Measurements from ENCODE around the gene CTBP2.

DNA sequence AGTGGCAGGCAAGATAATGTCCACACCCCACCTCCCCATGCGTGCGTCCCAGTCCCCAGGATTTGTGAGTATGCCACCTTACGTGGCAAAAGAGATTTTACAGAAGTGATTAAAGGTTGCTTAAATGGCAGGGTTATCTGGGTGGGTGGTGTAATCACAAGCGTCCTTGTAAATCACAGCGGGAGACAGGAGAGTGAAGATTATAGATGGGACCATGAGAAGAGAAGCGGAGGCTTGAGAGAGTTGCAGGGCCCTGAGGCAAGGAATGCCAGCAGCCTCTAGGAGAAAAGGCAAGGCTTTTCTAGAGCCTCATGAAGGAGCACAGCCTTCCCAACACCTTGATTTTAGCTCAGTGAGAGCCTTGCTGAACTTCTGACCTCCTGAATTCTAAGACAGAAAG is 208.2 kb downstream of the CTBP2 start:
- TF ChIP-seq, protein P1, sequence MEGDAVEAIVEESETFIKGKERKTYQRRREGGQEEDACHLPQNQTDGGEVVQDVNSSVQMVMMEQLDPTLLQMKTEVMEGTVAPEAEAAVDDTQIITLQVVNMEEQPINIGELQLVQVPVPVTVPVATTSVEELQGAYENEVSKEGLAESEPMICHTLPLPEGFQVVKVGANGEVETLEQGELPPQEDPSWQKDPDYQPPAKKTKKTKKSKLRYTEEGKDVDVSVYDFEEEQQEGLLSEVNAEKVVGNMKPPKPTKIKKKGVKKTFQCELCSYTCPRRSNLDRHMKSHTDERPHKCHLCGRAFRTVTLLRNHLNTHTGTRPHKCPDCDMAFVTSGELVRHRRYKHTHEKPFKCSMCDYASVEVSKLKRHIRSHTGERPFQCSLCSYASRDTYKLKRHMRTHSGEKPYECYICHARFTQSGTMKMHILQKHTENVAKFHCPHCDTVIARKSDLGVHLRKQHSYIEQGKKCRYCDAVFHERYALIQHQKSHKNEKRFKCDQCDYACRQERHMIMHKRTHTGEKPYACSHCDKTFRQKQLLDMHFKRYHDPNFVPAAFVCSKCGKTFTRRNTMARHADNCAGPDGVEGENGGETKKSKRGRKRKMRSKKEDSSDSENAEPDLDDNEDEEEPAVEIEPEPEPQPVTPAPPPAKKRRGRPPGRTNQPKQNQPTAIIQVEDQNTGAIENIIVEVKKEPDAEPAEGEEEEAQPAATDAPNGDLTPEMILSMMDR (conservative IDR thresholded peaks at IDR 0.05; ENCODE audit: low read depth, low read length): no peak
- TF ChIP-seq EZH2 (IDR thresholded peaks at IDR 0.05; ENCODE audit: borderline replicate concordance, low read depth, low read length, poor library complexity, severe bottlenecking): no peak
